ENCODE measurements around the gene TH. TPM values are rescaled to one million over a fixed set of nuclear protein-coding genes. Genes with fewer than 3 reads are reported as not detected.

Gene TH
- total RNA-seq = not detected

GRCh38 chr11:2171591-2172003 lies at the start of gene TH:
Gene TH (minus strand): TSS chr11:2171815. CDS start chr11:2171786, 29 bp downstream.
- H3K4me1 Mint-ChIP-seq = no peaks in the 10 kb centered on the region
- no peak within 1 kb of the TSS for H3K4me3 Mint-ChIP-seq
- H3K27ac Mint-ChIP-seq = no peak within 1 kb of the TSS
- ChIA-PET CTCF (no interaction called here), POLR2A (no interaction called here)
- no peak for DNase-seq
- no peaks in the 10 kb centered on the region for H3K27me3 Mint-ChIP-seq
- H3K36me3 Mint-ChIP-seq (ENCODE audit: low read depth) = no peaks in the 10 kb centered on the region
- no peaks in the 10 kb centered on the region for H3K9me3 Mint-ChIP-seq

GRCh38 chr11:2221024-2221423 lies 49.4 kb upstream of the TH start:
- H3K27me3 Mint-ChIP-seq = peaks cover 48% of the 10 kb centered on the region
- no peaks in the 10 kb centered on the region for H3K36me3 Mint-ChIP-seq (ENCODE audit: low read depth)
- no peak for DNase-seq
- H3K4me1 Mint-ChIP-seq = peaks cover 2% of the 10 kb centered on the region
- peaks cover 11% of the 10 kb centered on the region for H3K9me3 Mint-ChIP-seq
- ChIA-PET CTCF (no interaction called here), POLR2A (no interaction called here)
- no peak overlapping the region for H3K27ac Mint-ChIP-seq
- H3K4me3 Mint-ChIP-seq = no peak overlapping the region

- Mint-ChIP-seq H3K4me3 (no peak overlapping the region), H3K27ac (no peak overlapping the region), H3K9me3 (peaks cover 8% of the 10 kb centered on the region), H3K4me1 (peaks cover 2% of the 10 kb centered on the region), H3K27me3 (peaks cover 44% of the 10 kb centered on the region), H3K36me3 (ENCODE audit: low read depth) (no peaks in the 10 kb centered on the region)
- no peak for DNase-seq
- ChIA-PET POLR2A (no interaction called here), CTCF (no interaction called here)
Observed at GRCh38 chr11:2220173-2220771, 48.7 kb upstream of the TH start.

DNA sequence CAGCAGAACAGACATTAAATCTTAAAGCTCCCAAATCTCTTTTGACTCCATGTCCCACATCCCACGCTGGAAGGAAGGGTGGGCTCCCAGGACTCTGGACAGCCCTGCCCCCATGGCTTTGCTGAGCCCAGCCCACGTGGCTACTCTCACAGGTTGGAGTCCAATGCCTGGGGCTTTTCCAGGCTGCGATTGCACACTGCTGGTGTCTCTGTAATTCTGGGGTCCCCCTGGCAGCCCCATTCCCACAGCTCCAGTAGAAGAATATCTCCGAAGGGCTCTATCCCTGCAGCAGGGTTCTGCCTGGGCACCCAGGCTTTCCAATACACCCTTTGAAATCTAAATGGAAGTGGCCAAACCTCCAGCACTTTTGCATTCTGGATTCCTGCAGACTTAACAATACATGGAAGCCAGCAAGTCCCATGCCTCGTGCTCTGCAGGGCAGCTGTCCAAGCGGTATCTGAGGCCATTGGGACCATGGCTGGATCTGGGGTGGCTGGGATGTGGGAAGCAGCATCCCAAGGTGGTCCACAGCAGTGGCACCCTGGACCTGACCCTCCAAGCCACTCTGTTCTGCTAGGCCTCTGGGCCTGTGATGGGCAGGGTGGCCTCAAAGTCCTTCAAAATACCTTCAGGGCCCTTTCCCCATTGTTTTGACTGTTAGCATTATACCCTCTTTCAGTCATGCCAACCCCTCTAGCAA lies 47.9 kb upstream of the TH start:
- no peak overlapping the region for H3K4me3 Mint-ChIP-seq
- peaks cover 39% of the 10 kb centered on the region for H3K27me3 Mint-ChIP-seq
- peaks cover 8% of the 10 kb centered on the region for H3K9me3 Mint-ChIP-seq
- H3K4me1 Mint-ChIP-seq = peaks cover 4% of the 10 kb centered on the region
- no peak overlapping the region for H3K27ac Mint-ChIP-seq
- CTCF ChIA-PET = no interaction called here
- POLR2A ChIA-PET = no interaction called here
- H3K36me3 Mint-ChIP-seq (ENCODE audit: low read depth) = no peaks in the 10 kb centered on the region
- peak; percentile 11 for DNase-seq

- CTCF ChIA-PET = no interaction called here
- Mint-ChIP-seq H3K27me3 (peaks cover 27% of the 10 kb centered on the region), H3K4me3 (no peak overlapping the region), H3K27ac (no peak overlapping the region), H3K36me3 (ENCODE audit: low read depth) (no peaks in the 10 kb centered on the region), H3K9me3 (peaks cover 5% of the 10 kb centered on the region), H3K4me1 (peaks cover 16% of the 10 kb centered on the region)
- POLR2A ChIA-PET = no interaction called here
- DNase-seq = no peak
Observed at GRCh38 chr11:2218031-2218633, 46.5 kb upstream of the TH start.

- POLR2A ChIA-PET = no interaction called here
- H3K4me3 Mint-ChIP-seq = no peak overlapping the region
- peaks cover 5% of the 10 kb centered on the region for H3K9me3 Mint-ChIP-seq
- H3K27me3 Mint-ChIP-seq = peaks cover 21% of the 10 kb centered on the region
- no peak overlapping the region for H3K27ac Mint-ChIP-seq
- CTCF ChIA-PET = no interaction called here
- no peaks in the 10 kb centered on the region for H3K36me3 Mint-ChIP-seq (ENCODE audit: low read depth)
- DNase-seq = peak; percentile 33
- peaks cover 18% of the 10 kb centered on the region for H3K4me1 Mint-ChIP-seq
Observed at GRCh38 chr11:2217211-2218030, 45.8 kb upstream of the TH start.

- no peak overlapping the region for H3K27ac Mint-ChIP-seq
- H3K4me3 Mint-ChIP-seq = no peak overlapping the region
- peaks cover 14% of the 10 kb centered on the region for H3K27me3 Mint-ChIP-seq
- H3K4me1 Mint-ChIP-seq = peaks cover 18% of the 10 kb centered on the region
- H3K36me3 Mint-ChIP-seq (ENCODE audit: low read depth) = no peaks in the 10 kb centered on the region
- ChIA-PET CTCF (no interaction called here), POLR2A (no interaction called here)
- peaks cover 5% of the 10 kb centered on the region for H3K9me3 Mint-ChIP-seq
- no peak for DNase-seq
Observed at GRCh38 chr11:2216400-2217064, 44.9 kb upstream of the TH start.

GRCh38 chr11:2215561-2216399 lies 44.2 kb upstream of the TH start:
- Mint-ChIP-seq H3K27me3 (peaks cover 10% of the 10 kb centered on the region), H3K9me3 (peaks cover 5% of the 10 kb centered on the region), H3K36me3 (ENCODE audit: low read depth) (no peaks in the 10 kb centered on the region), H3K4me1 (peaks cover 18% of the 10 kb centered on the region), H3K4me3 (no peak overlapping the region), H3K27ac (no peak overlapping the region)
- peak; percentile 12 for DNase-seq
- ChIA-PET CTCF (no interaction called here), POLR2A (no interaction called here)

- peak; percentile 14 for DNase-seq
- no peak overlapping the region for H3K4me3 Mint-ChIP-seq
- H3K27ac Mint-ChIP-seq = no peak overlapping the region
- H3K27me3 Mint-ChIP-seq = peaks cover 7% of the 10 kb centered on the region
- peaks cover 18% of the 10 kb centered on the region for H3K4me1 Mint-ChIP-seq
- POLR2A ChIA-PET = no interaction called here
- H3K9me3 Mint-ChIP-seq = peaks cover 1% of the 10 kb centered on the region
- CTCF ChIA-PET = no interaction called here
- no peaks in the 10 kb centered on the region for H3K36me3 Mint-ChIP-seq (ENCODE audit: low read depth)
Observed at GRCh38 chr11:2215230-2215560, 43.6 kb upstream of the TH start.

GRCh38 chr11:2214527-2215229 lies 43.1 kb upstream of the TH start:
- H3K9me3 Mint-ChIP-seq = no peaks in the 10 kb centered on the region
- ChIA-PET POLR2A (no interaction called here), CTCF (no interaction called here)
- no peak overlapping the region for H3K27ac Mint-ChIP-seq
- no peak overlapping the region for H3K4me3 Mint-ChIP-seq
- H3K27me3 Mint-ChIP-seq = peaks cover 4% of the 10 kb centered on the region
- no peaks in the 10 kb centered on the region for H3K36me3 Mint-ChIP-seq (ENCODE audit: low read depth)
- peak; percentile 6 for DNase-seq
- H3K4me1 Mint-ChIP-seq = peaks cover 18% of the 10 kb centered on the region

DNA sequence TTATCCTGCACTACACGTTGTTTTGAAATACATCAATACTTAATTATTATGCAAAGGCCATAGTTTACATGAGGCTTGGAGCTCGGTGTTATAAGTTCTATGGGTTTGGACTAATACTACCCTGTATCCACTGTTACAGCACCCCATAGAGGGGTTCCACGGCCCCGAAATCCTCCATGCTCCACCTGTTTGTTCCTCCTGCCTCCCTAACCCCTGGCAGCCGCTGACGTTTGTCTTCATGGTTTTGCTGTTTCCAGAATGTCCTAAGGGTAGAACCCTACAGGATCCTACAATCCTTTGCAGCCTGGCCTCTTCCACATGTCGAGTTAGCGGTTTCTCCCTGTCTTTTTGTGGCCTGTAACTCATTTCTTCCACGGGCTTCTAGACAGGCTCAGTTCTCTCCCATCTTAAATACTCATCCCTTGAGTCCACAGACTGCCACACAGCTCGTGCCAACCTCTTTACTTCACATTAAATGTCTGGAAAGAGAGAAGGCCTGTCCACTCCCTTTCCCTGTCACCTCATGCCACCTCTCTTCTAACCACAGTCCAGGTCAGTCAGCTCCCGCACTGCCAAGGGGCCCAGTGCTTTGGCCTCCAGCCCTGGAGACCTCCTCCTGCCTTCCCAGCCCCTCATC lies 42.4 kb upstream of the TH start:
- peak; percentile 12 for DNase-seq
- H3K27ac Mint-ChIP-seq = peak overlapping the region; percentile 62
- H3K4me1 Mint-ChIP-seq = peaks cover 18% of the 10 kb centered on the region
- no peaks in the 10 kb centered on the region for H3K36me3 Mint-ChIP-seq (ENCODE audit: low read depth)
- ChIA-PET POLR2A (no interaction called here), CTCF (no interaction called here)
- peaks cover 2% of the 10 kb centered on the region for H3K27me3 Mint-ChIP-seq
- no peaks in the 10 kb centered on the region for H3K9me3 Mint-ChIP-seq
- no peak overlapping the region for H3K4me3 Mint-ChIP-seq

GRCh38 chr11:2213384-2213842 lies 41.8 kb upstream of the TH start:
- Mint-ChIP-seq H3K27me3 (no peaks in the 10 kb centered on the region), H3K9me3 (no peaks in the 10 kb centered on the region), H3K4me1 (peaks cover 18% of the 10 kb centered on the region), H3K27ac (peak overlapping the region; percentile 62), H3K36me3 (ENCODE audit: low read depth) (no peaks in the 10 kb centered on the region), H3K4me3 (peak overlapping the region; percentile 22)
- DNase-seq = peak; percentile 59
- ChIA-PET POLR2A (no interaction called here), CTCF (no interaction called here)
